ENCODE results near the gene ODAD2.

DNA sequence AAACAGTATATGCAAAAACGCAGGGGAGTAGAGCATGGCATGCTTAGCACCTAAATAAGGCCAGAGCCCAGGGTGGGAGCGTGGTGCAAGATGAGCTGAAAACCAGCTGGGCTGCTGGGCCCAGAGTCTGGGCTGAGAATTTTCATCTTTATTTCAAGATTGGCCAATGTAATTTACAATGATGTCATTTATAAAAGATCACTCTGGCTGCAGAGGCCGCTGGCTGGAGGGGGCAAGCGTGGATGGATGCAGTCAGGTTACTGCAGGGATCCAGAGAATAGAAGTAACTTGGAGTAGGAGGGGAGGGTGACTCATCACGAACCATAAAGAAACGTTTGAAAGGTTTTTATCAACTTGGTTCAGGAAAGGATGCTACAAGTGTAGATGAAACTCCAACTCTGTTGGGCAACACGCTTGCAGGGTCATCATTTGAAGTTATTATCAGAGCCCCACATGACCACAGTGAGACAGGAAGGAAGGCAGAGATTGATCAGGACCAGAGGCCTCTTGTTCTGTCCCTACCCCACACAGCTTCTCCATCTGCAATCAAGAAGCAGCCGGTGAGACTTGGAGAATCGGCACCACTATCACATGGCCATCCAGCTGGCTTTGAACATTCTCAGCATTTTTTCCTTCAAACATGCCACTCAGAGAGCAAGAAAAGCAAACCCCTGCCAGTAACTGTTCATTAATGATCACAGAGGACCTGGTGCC, 49.2 kb downstream of the ODAD2 start:
- TF ChIP-seq, protein P1, sequence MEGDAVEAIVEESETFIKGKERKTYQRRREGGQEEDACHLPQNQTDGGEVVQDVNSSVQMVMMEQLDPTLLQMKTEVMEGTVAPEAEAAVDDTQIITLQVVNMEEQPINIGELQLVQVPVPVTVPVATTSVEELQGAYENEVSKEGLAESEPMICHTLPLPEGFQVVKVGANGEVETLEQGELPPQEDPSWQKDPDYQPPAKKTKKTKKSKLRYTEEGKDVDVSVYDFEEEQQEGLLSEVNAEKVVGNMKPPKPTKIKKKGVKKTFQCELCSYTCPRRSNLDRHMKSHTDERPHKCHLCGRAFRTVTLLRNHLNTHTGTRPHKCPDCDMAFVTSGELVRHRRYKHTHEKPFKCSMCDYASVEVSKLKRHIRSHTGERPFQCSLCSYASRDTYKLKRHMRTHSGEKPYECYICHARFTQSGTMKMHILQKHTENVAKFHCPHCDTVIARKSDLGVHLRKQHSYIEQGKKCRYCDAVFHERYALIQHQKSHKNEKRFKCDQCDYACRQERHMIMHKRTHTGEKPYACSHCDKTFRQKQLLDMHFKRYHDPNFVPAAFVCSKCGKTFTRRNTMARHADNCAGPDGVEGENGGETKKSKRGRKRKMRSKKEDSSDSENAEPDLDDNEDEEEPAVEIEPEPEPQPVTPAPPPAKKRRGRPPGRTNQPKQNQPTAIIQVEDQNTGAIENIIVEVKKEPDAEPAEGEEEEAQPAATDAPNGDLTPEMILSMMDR (IDR thresholded peaks at IDR 0.05; ENCODE audit: poor library complexity, severe bottlenecking): no peak
- TF ChIP-seq MXI1 (conservative IDR thresholded peaks at IDR 0.05; ENCODE audit: poor library complexity, severe bottlenecking): no peak
